Measurements from ENCODE around the gene HDAC9.

HDAC9 gene

GRCh38 chr7:18538554-18539250 lies 43.2 kb downstream of the HDAC9 start:
- no peak for TF ChIP-seq CTCF (IDR thresholded peaks at IDR 0.05; ENCODE audit: low read depth, low read length, missing control alignments)
- no peak overlapping the region for H3K4me3 ChIP-seq (replicated peaks; ENCODE audit: low read depth, low read length)
- DNase-seq (ENCODE audit: extremely low read depth, low read depth), result no peak

- no peak for TF ChIP-seq CTCF (IDR thresholded peaks at IDR 0.05; ENCODE audit: low read depth, low read length, missing control alignments)
These were observed 44.8 kb downstream of the HDAC9 start for GRCh38 chr7:18540396-18540795.

GRCh38 chr7:18541181-18541870 lies 45.8 kb downstream of the HDAC9 start:
- DNase-seq (ENCODE audit: extremely low read depth, low read depth), result peak; percentile 14
- no peak for TF ChIP-seq CTCF (IDR thresholded peaks at IDR 0.05; ENCODE audit: low read depth, low read length, missing control alignments)
- H3K4me3 ChIP-seq (replicated peaks; ENCODE audit: low read depth, low read length), result no peak overlapping the region

More at GRCh38 chr7:18540396-18540795, 44.8 kb downstream of the HDAC9 start:
- no peak overlapping the region for H3K4me3 ChIP-seq (replicated peaks; ENCODE audit: low read depth, low read length)
- DNase-seq (ENCODE audit: extremely low read depth, low read depth), result no peak

GRCh38 chr7:18541871-18542212 lies 46.3 kb downstream of the HDAC9 start:
- no peak overlapping the region for H3K4me3 ChIP-seq (replicated peaks; ENCODE audit: low read depth, low read length)
- DNase-seq (ENCODE audit: extremely low read depth, low read depth), result no peak
- TF ChIP-seq CTCF (IDR thresholded peaks at IDR 0.05; ENCODE audit: low read depth, low read length, missing control alignments), result no peak

- DNase-seq (ENCODE audit: extremely low read depth, low read depth), result no peak
- TF ChIP-seq CTCF (IDR thresholded peaks at IDR 0.05; ENCODE audit: low read depth, low read length, missing control alignments), result no peak
- no peak overlapping the region for H3K4me3 ChIP-seq (replicated peaks; ENCODE audit: low read depth, low read length)
These were observed 51.0 kb downstream of the HDAC9 start for GRCh38 chr7:18546576-18546975.

GRCh38 chr7:18547509-18548187 lies 52.1 kb downstream of the HDAC9 start:
- no peak for DNase-seq (ENCODE audit: extremely low read depth, low read depth)
- no peak for TF ChIP-seq CTCF (IDR thresholded peaks at IDR 0.05; ENCODE audit: low read depth, low read length, missing control alignments)

More at GRCh38 chr7:18547509-18548187, 52.1 kb downstream of the HDAC9 start:
- H3K4me3 ChIP-seq (replicated peaks; ENCODE audit: low read depth, low read length), result no peak overlapping the region
